ENCODE measurements around the gene RAP1GAP2.

DNA sequence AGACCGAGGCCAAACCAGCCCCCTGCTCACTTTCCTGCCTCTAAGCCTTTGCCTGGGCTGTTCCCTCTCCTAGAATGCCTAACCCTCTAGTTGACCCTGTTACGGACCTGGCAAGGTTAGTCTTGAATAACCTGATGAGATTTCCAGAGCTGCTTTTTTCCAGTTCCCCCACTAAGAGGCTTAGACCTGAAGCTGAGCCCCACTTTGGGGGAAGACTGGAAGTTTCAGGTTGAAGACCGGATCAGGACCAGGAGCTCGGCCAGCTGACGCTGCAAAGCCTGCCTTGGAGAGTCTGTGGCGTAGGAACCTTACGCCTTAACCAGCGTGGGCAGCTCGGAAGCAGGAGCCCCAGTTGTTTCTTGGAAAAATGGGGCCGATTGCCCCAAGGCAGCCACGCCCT lies 137.4 kb downstream of the RAP1GAP2 start:
- TF ChIP-seq CTCF (IDR thresholded peaks at IDR 0.05): no peak
- no peak for TF ChIP-seq POLR2A (IDR thresholded peaks at IDR 0.05)
